RKO (cell line): Measurements from ENCODE around the gene KIF3A.

ENCODE experiments used
- DNase-seq: peaks from one replicate; pipeline ENCODE4 v3.0.0-alpha.2; 2016; ENCODE audit warnings: low spot score

Gene KIF3A

DNA sequence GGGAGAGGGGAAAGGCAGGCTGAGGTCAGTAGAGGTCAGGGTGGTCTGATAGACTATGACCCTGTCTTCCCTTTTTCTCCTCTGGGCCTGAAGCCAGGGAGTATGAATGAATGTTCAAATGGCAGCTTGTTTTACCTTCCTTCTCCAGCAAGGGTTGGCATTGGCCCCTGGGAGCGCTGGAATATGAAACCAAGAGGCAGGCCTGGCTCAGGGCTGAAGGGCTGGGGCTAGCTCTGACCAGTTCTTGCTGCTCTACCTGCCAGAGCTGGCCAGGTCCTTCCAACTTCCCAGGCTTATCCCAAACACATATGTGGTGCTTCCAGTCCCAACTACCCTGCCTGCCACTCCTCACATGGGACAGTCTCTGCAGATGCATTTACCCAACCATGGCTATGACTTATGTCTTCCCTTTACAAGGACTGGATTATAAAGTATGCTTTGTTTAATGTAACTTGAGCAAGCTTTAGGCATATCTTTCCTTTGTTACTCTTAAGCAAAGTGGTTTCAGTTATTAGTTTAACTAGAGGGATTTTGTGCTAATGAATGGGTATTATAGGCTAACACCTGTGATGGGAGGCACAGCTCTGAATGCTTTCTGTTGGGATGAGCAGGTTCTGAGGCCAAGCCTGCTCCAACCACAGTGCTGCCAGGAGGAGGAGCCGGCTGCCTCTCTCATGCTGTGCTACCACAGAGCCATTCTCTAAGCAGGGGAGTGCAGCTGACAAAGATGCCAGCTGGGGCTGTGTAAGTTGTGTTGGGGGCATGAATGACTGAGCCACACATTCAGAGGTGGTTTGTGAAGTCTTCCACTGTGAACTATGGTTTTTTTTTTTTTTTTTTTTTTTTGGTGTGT lies 16.0 kb upstream of the KIF3A start:
- DNase-seq: peak; percentile 38

DNA sequence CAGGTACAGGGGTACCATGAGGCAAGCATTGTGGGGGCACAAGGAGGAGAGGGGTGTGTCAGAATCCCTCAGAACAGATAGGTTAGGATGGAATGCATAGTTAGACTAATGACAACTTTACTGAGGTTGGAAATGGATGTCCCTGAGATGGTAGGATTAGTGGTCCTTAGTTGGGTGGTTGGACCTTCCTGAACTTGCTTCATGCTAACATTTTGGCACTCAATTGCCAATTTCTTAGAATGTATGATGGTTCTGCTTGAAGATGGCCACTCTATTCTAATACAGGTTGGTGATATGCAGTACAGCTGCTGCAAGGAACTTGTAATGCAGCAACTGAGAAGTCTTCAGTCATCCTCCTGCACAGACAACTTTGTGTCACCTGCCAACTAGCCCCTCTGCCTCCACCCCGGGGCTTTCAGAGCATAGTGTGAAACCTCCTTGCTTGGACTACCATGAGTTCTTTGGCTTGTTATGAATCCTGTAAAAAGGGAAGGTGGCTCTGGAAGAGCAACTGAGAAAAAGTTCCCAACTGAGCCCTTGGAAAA lies 15.3 kb upstream of the KIF3A start:
- DNase-seq: no peak

DNA sequence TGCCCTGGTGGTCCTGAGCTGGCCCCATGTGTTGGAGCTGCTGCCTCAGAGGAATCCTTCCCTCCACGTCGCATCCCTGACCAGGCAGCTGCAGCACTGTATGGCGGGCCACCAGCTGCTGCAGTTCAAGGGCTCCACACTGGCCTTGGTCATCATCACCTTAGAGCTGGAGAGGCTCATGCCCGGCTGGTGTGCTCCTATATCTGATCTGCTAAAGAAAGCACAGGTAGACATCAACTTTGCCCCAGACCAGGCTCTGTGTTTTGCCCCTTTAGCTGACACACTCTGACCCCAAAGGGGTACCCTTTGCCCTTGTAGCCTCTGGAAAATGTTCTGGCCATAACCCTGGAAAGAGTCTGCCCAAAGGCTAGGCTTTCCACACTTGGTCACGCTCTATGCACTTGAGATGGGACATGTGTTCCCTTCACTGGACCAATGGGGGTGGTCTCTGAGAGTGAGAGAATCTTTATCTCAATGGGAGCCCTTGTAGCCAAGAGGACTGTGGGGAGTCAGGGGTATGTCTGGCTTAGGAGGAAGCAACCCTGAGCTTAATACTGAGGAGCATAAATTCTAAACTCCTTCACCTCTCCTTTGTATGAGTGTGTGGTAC lies 14.7 kb upstream of the KIF3A start:
- DNase-seq: no peak

DNA sequence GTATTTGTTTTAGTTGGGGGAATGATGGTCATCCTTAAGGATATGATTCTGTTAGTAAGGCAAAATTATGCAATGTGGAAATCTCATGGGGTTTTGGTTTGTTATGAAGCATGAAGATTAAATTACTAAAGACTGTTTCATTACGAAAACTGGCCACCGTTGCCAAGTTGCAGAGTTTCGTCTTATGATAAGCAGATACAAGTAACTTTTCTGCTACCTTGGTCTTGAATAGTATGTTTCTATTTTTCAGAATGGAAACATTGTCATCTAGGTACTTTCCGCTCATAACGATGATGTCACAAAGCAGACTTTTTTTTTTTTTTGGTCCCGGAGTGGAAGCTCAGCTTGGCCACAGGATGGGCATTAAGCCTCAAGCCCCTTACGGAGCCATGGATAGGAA lies 14.1 kb upstream of the KIF3A start:
- DNase-seq: no peak

DNA sequence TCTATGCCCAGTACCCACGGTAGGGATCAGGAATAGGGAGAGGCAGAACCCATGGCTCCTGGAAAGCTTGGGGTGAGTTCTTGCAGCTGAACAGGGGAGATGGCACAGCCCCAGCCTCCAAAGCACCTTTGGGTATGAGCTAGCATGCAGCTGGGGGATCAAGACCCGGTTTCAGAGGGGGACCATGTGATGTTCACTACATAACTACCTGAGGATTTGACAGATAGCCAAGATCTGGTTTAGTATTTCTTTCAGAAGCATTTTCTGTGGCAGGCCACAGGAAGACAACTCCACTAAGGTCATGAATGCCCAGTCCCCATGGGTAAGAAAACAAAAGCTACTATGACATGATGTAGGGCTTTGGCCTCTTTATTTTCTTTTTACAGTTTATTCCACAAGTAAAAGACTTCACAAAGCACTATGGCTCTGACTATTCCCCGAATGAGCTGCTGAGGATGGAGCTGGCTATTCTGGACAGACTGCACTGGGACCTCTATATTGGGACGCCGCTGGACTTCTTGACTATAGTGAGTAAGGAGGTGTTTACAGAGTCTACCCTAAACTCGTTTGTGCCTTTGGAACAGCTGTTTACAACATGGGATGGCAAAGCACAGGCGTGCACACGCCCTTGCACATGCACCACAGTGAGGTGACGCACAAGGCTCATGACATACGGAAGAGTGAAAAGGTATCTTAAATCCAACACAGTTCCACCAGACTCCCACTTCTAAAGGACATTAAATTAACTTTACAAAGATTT lies 13.3 kb upstream of the KIF3A start:
- no peak for DNase-seq

DNA sequence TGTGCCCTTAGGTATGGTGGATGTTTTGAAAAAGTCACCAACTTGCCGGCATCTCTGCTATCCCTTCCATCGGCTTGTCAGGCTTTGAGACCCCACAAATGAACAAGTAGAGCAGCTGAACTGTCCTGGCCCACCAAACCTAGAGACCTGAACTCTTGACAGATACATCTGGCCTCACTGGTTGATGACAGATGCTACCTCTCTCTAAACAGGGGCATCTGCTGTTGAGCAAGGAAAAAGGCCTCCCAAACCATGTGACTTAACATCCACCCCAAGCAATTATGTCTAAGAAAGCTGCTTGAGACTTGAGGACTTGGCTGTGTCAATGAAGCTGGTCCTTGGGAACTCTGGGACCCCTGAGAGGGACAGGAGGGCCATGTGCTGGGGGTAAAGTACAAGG lies 12.2 kb upstream of the KIF3A start:
- DNase-seq: no peak

DNA sequence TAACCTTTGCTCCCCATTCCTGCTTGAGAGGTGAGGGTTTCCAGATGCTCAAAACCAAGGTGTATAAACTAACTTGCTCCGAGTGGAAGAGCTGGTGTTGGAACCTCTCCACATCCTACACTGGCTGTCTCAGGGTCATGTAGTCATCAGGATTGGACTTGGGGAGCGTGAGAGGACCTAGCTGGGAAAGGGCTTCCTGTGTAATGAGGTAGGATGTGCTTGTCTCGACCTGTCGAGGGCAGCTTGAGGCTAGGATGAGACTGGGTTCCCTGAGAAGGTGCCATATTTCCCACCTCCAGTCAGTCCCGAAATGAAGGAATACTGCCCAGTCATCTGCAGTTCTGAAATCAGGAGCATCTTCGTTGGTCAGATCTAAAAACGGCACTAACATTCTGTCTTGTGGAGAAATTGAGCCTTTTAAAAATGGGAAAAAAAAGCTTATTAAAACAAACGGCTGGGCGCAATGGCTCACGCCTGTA lies 11.2 kb upstream of the KIF3A start:
- no peak for DNase-seq

DNA sequence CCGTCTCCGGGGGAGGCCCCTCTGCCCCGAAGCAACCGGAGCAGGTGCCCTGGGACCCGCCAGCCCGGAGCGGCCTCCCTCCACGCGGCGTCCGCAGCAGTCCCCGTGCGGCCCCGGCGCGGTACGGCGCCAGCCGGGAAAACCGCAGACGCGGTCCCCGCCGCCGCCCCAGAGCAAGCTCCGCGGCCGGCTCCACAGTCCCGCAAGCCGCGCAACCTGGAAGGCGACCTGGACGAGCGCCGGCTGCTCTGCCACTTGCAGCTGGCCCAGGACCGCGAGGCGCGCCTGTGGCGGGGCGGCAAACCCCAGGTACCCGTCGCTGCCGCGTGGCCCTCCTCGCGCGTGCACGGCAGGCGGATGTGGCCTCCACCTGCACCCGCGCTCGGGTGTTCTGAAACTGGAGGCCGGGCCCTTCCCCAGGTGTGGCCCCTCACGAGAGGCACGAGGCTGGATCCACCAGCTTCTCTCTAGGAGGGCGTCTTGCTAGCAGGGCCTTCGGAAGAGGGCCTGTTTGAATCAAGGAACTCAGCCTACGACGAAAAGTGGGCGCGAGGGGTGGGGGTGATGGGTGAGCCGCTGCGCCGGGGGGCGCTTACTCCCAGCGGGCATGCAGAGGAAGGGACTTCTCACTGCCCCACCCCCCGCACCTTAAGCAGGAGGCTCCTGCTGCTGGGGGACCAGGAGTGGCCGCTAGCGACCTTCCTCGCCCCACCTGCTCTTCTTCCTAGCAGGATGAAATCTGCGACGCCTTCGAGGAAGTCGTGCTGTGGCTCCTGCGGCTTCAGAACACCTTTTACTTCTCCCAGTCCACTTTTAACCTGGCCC lies 10.5 kb upstream of the KIF3A start:
- DNase-seq: no peak

DNA sequence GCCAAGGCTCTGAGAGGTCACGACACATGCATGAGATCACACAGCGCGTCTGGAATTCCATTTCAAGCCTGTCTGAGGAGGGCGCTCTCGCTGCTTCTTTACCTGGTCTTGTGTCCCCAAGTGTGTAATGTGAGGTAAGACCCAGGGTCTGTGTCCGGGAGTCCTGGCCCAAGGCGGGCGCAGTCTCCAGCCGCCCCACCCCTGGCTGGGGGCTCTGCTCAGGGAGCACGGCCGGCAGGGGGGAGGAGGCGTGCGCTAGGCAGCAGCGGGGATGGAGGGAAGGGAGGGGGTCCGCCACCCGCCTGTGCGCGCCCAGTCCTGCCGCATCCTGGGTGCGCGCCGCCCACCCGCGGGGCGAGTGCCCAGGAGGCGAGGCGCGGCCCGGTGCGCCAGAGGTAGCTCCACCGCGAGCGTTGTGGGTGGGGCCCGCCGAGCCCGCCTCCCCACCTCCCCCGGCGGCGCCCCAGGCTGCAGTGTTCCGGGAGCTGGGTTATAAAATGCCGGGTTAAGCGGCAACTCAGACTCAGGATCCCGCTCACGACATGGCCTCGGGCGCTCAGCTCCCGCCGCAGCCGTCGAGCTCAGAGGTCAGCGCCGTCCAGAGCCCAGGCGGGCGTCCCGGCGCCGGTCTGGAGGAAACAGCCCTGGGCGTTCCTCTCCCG lies 9.7 kb upstream of the KIF3A start, which contains the start of gene CCNI2:
Gene CCNI2, plus strand, starts transcription at position 473 of the 662 bp plus-strand sequence. Its CDS starts 70 bp downstream, at position 543.
- DNase-seq: peak; percentile 30

DNA sequence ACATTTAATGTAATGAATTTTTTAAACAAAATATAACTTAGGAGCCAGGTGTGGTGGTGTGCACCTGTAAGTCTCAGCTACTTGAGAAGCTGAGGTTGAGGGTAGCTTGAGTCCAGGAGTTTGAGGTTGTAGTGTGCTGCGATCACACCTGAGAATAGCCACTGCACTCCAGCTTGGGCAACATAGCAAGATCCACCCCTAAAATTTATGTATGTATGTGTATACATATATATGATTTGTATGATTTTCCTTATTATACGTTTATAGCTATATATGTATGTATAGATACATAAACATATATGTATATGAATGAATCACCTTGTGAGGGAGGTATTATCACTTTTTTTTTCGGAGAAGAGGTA lies 9.2 kb upstream of the KIF3A start:
- no peak for DNase-seq

DNA sequence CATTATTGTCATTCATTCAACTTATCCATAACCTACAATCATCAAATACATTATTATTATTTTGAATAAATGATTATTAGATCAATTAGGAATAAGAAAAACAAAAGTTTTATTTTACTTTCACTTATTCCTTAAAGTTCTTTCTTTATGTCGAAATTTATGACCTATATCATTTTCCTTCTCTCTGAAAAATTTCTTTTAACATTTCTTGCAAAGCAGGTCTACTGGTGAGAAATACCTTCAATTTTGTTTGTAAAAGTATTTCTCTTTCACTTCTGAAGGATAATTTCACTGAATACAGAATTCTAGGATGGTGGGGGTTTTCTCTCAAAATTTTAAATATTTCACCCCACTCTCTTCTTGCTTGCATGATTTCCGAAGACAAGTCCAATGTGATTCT lies 7.3 kb upstream of the KIF3A start:
- DNase-seq: no peak

DNA sequence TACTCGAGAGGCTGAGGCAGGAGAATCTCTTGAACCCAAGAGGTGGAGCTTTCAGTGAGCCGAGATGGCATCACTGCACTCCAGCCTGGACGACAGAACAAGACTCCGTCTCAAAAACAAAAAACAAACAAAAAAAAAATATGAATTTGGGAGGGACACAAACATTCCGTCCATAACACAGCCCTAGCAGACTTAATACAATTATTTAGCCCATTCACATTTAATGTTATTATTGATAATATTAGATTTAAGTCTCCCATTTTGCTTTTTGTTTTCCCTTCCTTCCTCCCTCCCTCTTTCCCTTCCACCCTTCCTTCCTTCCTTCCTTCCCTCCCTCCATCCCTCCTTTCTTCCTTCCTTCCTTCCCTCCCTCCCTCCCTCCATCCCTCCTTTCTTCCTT lies 5.3 kb upstream of the KIF3A start:
- no peak for DNase-seq

DNA sequence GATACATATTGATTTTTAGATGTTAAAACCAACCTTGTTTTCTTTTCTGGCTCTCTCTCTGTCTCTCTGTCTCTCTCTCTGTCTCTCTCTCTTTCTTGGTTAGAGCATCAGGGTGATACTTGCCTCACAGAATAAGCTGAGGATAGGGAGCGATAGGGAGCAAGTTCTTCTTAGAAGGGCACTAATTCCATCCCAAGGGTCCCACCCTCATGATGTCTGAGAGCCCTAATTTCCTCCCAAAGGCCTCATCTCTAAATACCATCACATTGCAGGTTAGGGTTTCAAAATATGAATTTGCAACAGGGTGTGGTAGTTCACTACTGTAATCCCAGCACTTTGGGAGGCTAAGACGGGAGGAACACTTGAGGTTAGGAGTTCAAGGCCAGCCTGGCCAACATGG lies 4.8 kb upstream of the KIF3A start:
- no peak for DNase-seq

DNA sequence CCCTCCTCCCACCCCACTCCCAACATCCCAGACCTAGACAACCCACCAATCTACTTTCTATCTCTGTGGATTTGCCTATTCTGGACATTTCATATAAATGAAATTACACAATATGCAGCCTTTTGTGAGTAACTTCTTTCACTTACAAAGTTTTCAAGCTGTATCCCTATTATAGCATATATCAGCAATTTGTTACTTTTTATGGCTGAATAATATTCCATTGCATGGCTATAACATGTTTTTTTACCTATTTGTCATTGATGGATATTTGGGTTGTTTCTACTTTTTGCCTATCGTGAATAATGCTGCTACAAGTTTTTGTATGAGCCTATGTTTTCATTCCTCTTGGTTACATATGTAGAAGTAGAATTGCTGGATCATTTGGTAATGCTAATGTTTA lies 1.9 kb upstream of the KIF3A start:
- DNase-seq: no peak

DNA sequence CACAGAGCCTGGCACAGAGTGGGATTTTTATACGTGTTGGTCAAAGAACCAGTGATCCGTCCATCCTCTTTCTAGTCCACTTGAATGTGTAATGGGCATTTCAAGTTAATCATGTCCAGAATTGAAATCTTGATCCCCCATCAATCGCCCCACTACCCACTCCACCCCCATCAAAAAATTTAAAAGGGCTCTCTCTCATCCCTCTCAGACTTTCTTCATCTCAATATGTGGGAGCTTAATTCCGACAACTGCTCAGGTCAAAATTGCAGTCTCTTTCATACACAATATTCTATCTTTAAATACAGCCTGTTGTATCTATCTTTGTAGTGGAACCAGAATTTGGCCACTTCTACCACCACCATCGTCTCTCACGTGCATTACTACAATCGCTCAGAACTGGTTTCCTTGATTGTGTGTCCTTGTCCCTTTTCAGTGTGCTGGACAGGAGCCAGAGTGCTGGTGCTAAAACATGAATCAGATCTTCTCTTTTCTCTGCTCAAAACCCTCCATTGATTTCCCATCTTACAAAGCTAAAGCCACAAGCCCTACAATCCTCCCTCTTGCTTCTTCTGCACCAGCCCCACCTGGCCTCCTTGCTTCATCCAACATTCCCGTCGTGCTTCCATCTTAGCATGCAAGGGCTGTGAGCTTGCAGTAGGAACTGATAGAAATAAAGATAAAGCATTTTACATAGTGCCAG lies 786 bp upstream of the KIF3A start:
- DNase-seq: no peak

DNA sequence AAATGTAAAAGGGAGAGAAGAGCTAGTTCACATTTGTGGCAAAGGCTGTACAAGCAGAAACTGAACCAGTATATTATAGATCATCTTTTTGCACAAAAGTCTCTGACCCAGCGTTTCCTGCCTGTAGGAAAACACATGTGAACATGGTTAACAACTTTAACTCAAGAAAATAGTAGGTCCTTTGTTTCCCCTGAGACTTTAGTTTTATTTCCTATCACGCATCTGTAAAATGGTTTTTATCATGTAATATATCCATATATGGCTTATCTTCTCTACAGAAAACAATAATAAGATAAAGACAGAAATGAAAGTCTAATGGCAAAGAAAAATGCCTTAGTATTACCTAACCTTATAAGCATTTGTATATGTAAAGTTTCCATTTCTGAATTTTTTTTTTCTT lies 2.7 kb downstream of the KIF3A start:
- no peak for DNase-seq

DNA sequence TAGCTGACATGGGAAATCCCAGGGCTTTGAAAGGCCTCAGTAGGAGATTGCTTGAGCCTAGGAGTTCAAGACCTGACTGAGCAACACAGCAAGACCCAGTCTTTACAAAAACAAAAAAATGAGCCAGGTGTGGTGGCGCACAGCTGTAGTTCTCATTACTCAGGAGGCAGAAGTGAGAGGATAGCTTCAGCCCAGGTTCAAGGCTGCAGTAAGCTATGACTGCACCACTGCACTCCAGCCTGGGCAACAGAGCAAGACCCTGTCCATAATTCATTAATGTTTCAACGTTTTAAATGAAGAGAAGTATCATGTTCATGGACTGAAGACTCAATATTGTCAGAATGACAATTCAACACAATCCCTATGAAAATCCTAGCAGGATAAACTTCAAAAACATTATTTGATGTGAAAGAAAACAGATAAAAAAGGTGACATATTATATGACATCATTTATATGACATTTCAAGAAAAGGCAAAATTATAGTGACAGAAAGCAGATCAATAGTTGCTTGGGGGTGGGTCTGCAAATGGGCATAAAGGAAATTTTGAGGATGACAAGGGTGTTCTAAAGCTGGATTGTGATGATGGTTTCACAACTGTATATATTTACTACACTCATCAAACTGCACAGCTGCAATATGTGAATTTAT lies 3.7 kb downstream of the KIF3A start:
- DNase-seq: no peak

DNA sequence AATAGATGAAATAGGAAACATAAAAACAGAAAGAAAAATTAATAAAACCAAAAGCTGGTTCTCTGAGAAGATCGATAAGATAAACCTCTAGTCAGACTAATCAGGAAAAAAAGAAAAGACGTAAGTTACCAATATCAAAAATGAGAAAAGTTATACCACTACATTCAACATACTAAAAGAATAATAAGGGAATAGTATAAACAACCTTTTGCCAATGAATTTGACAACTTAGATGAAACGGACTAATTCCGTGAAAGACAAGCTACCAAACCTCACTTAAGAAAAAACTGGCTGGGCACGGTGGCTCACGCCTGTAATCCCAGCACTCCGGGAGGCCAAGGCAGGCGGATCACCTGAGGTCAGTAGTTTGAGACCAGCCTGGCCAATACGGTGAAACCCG lies 7.5 kb downstream of the KIF3A start:
- DNase-seq: no peak

DNA sequence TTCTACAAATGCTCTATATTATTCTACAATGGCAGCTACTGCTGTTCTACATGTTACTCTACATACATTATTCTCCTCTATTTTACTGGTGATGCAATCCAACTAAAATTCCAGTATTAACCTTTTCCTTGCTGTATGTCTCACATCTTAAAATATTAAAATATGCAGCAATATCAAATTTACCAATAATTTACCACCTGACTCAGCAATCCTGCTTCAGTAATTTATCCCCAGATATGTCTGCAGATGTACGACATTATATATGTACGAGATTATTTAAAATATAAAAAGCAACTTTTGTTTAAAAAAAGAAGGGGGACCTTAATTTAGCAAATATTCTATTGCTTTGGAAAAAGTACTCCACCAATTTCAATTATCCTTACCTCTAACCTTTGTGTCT lies 11.6 kb downstream of the KIF3A start:
- no peak for DNase-seq
